ENCODE data around the gene PHACTR1.

- no peak for TF ChIP-seq POLR2A (IDR thresholded peaks at IDR 0.05; ENCODE audit: low read length)
- TF ChIP-seq GATA1 (IDR thresholded peaks at IDR 0.05; ENCODE audit: low read depth, low read length), result no peak
Observed at GRCh38 chr6:12923644-12924235, 207.2 kb downstream of the PHACTR1 start.
